Loucy (cell line): ENCODE measurements around the gene ADAMTS2.
"Not testable (repeated sequence)": the region's sequence is repeated elsewhere in the genome, so short reads cannot be mapped to it uniquely, and the experiment has no call there.

Experiments
- CTCF ChIP-seq: fragments of 200-600 bp; sonication (generic); conservative IDR thresholded peaks from 2 replicates; pipeline ENCODE4 v1.5.1; 2014; ENCODE audit warnings: mild to moderate bottlenecking, antibody characterized with exemption, low read length
- EZH2phosphoT487 ChIP-seq: fragments of 200-600 bp; IDR thresholded peaks from 2 replicates; pipeline ENCODE4 v1.6.1; 2018; ENCODE audit warnings: antibody characterized with exemption, mild to moderate bottlenecking, moderate library complexity, borderline replicate concordance

GRCh38 chr5:179324316-179324715, 20.9 kb downstream of the ADAMTS2 start:
- TF ChIP-seq CTCF, EZH2phosphoT487: not testable (repeated sequence)
